Ovary (tissue), 9 donors: ENCODE results near the gene ADGRF1. TPM values are rescaled to one million over a fixed set of nuclear protein-coding genes. Genes with fewer than 3 reads are reported as not detected.

Experiments used
- DNase-seq, 5 donors: peaks; one replicate each; pipeline ENCODE4 v3.0.0-alpha.2; 2019 to 2020
- H3K27ac ChIP-seq, 2 donors: fragments of 200-600 bp; one replicate each; pipeline versions ENCODE4 v1.5.1 to v1.8.0; 2019 to 2022
- H3K27me3 ChIP-seq: fragments of 200-600 bp; one replicate; pipeline ENCODE4 v1.8.0; 2022
- H3K36me3 ChIP-seq: fragments of 200-600 bp; sonication (generic); one replicate; pipeline ENCODE4 v1.5.1; 2019
- H3K4me1 ChIP-seq: one replicate; pipeline ENCODE4 v1.8.1; 2013; ENCODE audit warnings: mild to moderate bottlenecking, moderate library complexity; ENCODE audit not compliant: insufficient read depth
- H3K4me3 ChIP-seq: fragments of 200-600 bp; sonication (generic); one replicate; pipeline ENCODE4 v1.5.1; 2017
- H3K9me3 ChIP-seq, 2 donors: fragments of 200-600 bp in 1 of 2; sonication (generic) in 1 of 2; one replicate each; pipeline versions ENCODE4 v1.5.1 to v1.8.1; 2013 to 2019; ENCODE audit warnings: mild to moderate bottlenecking in 1 of 2, moderate library complexity in 1 of 2
- CTCF ChIP-seq, 3 donors: fragments of 450-650 bp in 2 of 3; fragments of 200-600 bp in 1 of 3; IDR thresholded peaks; one replicate each; pipeline versions ENCODE4 v1.5.1 to v1.8.0; 2016 to 2022; ENCODE audit warnings: antibody characterized with exemption in 3 of 3, mild to moderate bottlenecking in 1 of 3
- EP300 ChIP-seq: sonication (generic); formaldehyde crosslinking; IDR thresholded peaks from one replicate; pipeline ENCODE4 v1.6.1; 2017; ENCODE audit warnings: antibody characterized with exemption
- POLR2A ChIP-seq: fragments of 450-650 bp; IDR thresholded peaks from one replicate; pipeline ENCODE4 v1.6.1; 2017; ENCODE audit warnings: antibody characterized with exemption, mild to moderate bottlenecking, moderate library complexity
- WGBS, 3 donors: extraction: QIAGEN DNeasy Blood & Tissue Kit in 1 of 3; methylation state at CpG; one replicate each; pipeline versions ENCODE4 v1.1.5 to v1.1.7; 2013 to 2017; 5-methylcytosine and 5-hydroxymethylcytosine counted together
- intact Hi-C, 4 donors: fragments of 100-400 bp; cut with DNase I; formaldehyde crosslinking; loops; one replicate each; pipeline versions ENCODE4 v1.11.0 to v1.15.1; 2022 to 2023
- polyA plus RNA-seq, 2 donors: library from polyadenylated mRNA; stranded (reverse); fragments of 200-250 nt in 1 of 2; fragments of 350-450 nt in 1 of 2; fragmentation: Illumina TruSeq in 1 of 2; extraction: RNeasy Lipid Tissue Mini Kit (QIAGEN cat#74804) in 1 of 2; gene quantifications; one replicate each; pipeline ENCODE4 v1.2.3, GENCODE V29; 2013 to 2014
- total RNA-seq, 7 donors: library from RNA; depleted of rRNA in 2 of 7; stranded (reverse); fragments of >200 nt in 2 of 7; fragmentation: NEBNext Ultra II Directional in 3 of 7; extraction: Animal tissue kit (Norgen Biotek cat#: 25700) in 3 of 7; gene quantifications; one replicate each; pipeline versions ENCODE4 v1.1.0 to v1.2.4, GENCODE V29; 2016 to 2023
- donor health status: DM: no; HTN: no; CAD: no; lungs with moderate emphysema.
- donor health status: DM: no; HTN: no; CAD: no.
- donor health status: Bipolar disorder and iron deficiency.
- donor health status: DM: yes; HTN: yes; CAD: no.
- donor health status: DM: no; HTN: no; CAD: no.
- donor health status: DM: yes; HTN: yes; CAD: no.

ADGRF1 gene
- total and polyA plus RNA-seq, 9 donors = 0.11 to 1.2 (median 0.24) TPM; not detected in 6

- intact Hi-C loops = no loop called here
- peak; percentile 94 to 96 (median 95) for DNase-seq
- WGBS, 3 donors = 0 to 2% (median 0%) methylated on average over 3 of the region's 3 CpGs
- peak overlapping the region in 1 of 2 donors; percentile 46 for H3K27ac ChIP-seq
- no peaks in the 10 kb centered on the region for H3K9me3 ChIP-seq
- no peak overlapping the region for H3K4me3 ChIP-seq
- H3K4me1 ChIP-seq = peaks cover 3% of the 10 kb centered on the region
- H3K36me3 ChIP-seq = no peaks in the 10 kb centered on the region
- TF ChIP-seq POLR2A (no peak), CTCF (IDR thresholded peaks at IDR 0.05) (no peak), EP300 (no peak)
- no peaks in the 10 kb centered on the region for H3K27me3 ChIP-seq
Measured at GRCh38 chr6:47083586-47084047, 41.5 kb upstream of the ADGRF1 start.

DNA sequence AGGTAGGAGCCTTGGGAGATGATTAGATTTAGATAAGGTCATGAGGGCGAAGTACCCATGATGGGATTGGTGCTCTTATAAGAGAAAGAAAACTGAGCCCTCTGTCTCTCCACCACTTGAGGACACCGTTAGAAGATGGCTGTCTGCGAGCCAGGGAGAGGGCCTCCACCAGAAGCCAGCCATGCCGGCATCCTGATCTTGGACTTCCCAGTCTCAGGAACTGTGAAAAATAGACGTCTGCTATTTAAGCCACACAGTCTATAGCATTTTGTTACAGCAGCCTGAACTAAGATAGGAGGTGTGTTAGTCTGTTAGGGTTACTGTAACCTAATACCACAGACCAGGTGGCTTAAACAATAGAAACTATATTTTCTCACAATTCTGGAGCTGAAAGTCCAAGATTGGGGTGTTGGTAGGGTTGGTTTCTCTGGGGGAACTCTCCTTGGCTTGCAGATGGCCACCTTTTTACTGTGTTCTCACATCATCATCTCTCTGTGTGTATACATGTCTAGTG lies 38.0 kb upstream of the ADGRF1 start:
- no peak for DNase-seq
- Histone ChIP-seq H3K27me3 (no peaks in the 10 kb centered on the region), H3K27ac (no peak overlapping the region), H3K9me3 (no peaks in the 10 kb centered on the region), H3K4me3 (no peak overlapping the region), H3K36me3 (no peaks in the 10 kb centered on the region), H3K4me1 (peaks cover 12% of the 10 kb centered on the region)
- intact Hi-C loops = no loop called here
- TF ChIP-seq CTCF (IDR thresholded peaks at IDR 0.05) = no peak
- TF ChIP-seq EP300 = no peak
- no peak for TF ChIP-seq POLR2A
- WGBS, 3 donors = 94 to 98% (median 96%) methylated on average over 5 of the region's 5 CpGs

DNA sequence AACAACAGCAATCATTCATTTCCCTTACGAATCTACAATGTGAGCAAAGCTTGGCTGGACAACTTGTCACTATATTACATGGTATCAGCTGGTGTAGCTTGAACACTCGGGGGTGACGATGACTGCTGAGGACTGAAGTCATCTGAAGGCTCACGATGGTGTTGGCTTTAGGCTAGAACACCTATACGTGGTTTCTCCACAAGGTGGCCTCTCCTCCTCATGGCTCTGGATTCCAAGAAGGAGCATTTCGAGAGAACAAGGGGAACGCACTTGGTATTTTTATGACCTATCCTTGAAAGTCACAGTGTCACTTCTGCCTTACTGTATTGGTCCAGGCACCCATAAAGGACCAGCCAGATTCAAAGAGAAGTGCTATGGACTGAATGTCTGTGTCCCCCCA lies 37.5 kb upstream of the ADGRF1 start:
- peaks cover 12% of the 10 kb centered on the region for H3K4me1 ChIP-seq
- intact Hi-C loops = no loop called here

GRCh38 chr6:47078991-47079390 lies 36.9 kb upstream of the ADGRF1 start:
- no peak overlapping the region for H3K4me3 ChIP-seq
- intact Hi-C loops = no loop called here
- H3K9me3 ChIP-seq = no peaks in the 10 kb centered on the region
- no peaks in the 10 kb centered on the region for H3K36me3 ChIP-seq
- peaks cover 10% of the 10 kb centered on the region for H3K4me1 ChIP-seq
- 81 to 93% (median 87%) methylated on average over 6 of the region's 6 CpGs for WGBS, 3 donors
- no peak for TF ChIP-seq CTCF (IDR thresholded peaks at IDR 0.05)
- no peak overlapping the region for H3K27ac ChIP-seq
- no peak for DNase-seq
- H3K27me3 ChIP-seq = no peaks in the 10 kb centered on the region

More for the DNA sequence above, 37.5 kb upstream of the ADGRF1 start:
- 89 to 93% (median 91%) methylated on average over 7 of the region's 7 CpGs for WGBS, 3 donors
- H3K9me3 ChIP-seq = no peaks in the 10 kb centered on the region
- H3K4me3 ChIP-seq = no peak overlapping the region
- no peaks in the 10 kb centered on the region for H3K36me3 ChIP-seq
- TF ChIP-seq EP300 = no peak
- no peak for TF ChIP-seq CTCF (IDR thresholded peaks at IDR 0.05)
- TF ChIP-seq POLR2A = no peak
- no peaks in the 10 kb centered on the region for H3K27me3 ChIP-seq
- DNase-seq = no peak
- no peak overlapping the region for H3K27ac ChIP-seq
